KMS-11 (cell line): Measurements from ENCODE around the gene EIF5B.

Source experiments
- H2AFZ ChIP-seq: fragments of 200-600 bp; sonication (generic); 2 replicates; pipeline ENCODE4 v1.6.1; 2016; ENCODE audit warnings: antibody characterized with exemption, mixed run types, low read depth
- H3K27ac ChIP-seq: fragments of 200-600 bp; sonication (generic); 2 replicates; pipeline ENCODE4 v1.6.1; 2016; ENCODE audit warnings: mild to moderate bottlenecking, mixed run types
- H3K27me3 ChIP-seq: fragments of 200-600 bp; sonication (generic); 2 replicates; pipeline ENCODE4 v1.6.1; 2017; ENCODE audit warnings: mild to moderate bottlenecking, low read depth, mixed run types, moderate library complexity; ENCODE audit not compliant: insufficient read depth
- H3K36me3 ChIP-seq: fragments of 200-600 bp; sonication (generic); 2 replicates; pipeline ENCODE4 v1.6.1; 2017; ENCODE audit warnings: mild to moderate bottlenecking, mixed run types; ENCODE audit not compliant: insufficient read depth
- H3K4me1 ChIP-seq: fragments of 200-600 bp; sonication (generic); 2 replicates; pipeline ENCODE4 v1.6.1; 2016; ENCODE audit warnings: mild to moderate bottlenecking, low read depth, mixed run types; ENCODE audit not compliant: poor library complexity, severe bottlenecking
- H3K4me2 ChIP-seq: fragments of 200-600 bp; sonication (generic); 2 replicates; pipeline ENCODE4 v1.7.0; 2016; ENCODE audit warnings: mild to moderate bottlenecking, mixed run types
- H3K4me3 ChIP-seq: fragments of 200-600 bp; sonication (generic); IDR thresholded peaks from 2 replicates; pipeline ENCODE4 v1.6.1; 2017; ENCODE audit warnings: low read depth, low read length, mixed read lengths; ENCODE audit not compliant: insufficient read depth
- H3K79me2 ChIP-seq: fragments of 200-600 bp; sonication (generic); 2 replicates; pipeline ENCODE4 v1.6.1; 2016; ENCODE audit warnings: low read depth, mixed run types; ENCODE audit not compliant: insufficient read depth
- H3K9ac ChIP-seq: fragments of 200-600 bp; sonication (generic); 2 replicates; pipeline ENCODE4 v1.6.1; 2016; ENCODE audit warnings: mild to moderate bottlenecking, mixed run types
- H4K20me1 ChIP-seq: fragments of 200-600 bp; sonication (generic); 2 replicates; pipeline ENCODE4 v1.6.1; 2016; ENCODE audit warnings: mild to moderate bottlenecking, mixed run types; ENCODE audit not compliant: insufficient read depth
- TF ChIP-seq, protein P1 (sequence below): fragments of 200-600 bp; sonication (generic); conservative IDR thresholded peaks from 2 replicates; pipeline ENCODE4 v1.6.1; 2017; ENCODE audit warnings: low read depth, mild to moderate bottlenecking, antibody characterized with exemption, low read length, moderate library complexity, mixed read lengths

The EIF5B gene

DNA sequence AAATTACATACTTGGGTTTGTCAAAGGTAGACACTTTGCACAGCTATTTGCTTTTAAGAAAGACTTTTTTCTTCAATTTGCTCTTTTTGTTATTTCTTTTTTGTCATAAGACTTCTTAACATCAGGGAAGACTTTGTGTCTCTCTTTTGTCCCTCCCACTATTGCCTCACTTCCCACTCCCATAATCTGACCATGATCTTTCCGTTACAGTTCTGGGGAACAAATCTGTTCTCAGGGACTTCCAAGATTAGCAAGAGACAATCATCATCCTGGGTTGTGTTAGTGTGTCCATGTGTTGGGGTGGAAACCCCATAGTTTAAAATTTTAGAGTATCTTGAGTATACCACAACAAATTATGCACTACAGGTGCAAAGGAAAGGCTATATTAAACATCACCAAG, 77.4 kb downstream of the EIF5B start:
- no peak overlapping the region for H2AFZ ChIP-seq
- no peaks in the 10 kb centered on the region for H4K20me1 ChIP-seq
- no peak overlapping the region for H3K4me3 ChIP-seq
- no peak overlapping the region for H3K9ac ChIP-seq
- no peaks in the 10 kb centered on the region for H3K4me1 ChIP-seq
- H3K27ac ChIP-seq: no peak overlapping the region
- no peak overlapping the region for H3K4me2 ChIP-seq
- TF ChIP-seq, protein P1, sequence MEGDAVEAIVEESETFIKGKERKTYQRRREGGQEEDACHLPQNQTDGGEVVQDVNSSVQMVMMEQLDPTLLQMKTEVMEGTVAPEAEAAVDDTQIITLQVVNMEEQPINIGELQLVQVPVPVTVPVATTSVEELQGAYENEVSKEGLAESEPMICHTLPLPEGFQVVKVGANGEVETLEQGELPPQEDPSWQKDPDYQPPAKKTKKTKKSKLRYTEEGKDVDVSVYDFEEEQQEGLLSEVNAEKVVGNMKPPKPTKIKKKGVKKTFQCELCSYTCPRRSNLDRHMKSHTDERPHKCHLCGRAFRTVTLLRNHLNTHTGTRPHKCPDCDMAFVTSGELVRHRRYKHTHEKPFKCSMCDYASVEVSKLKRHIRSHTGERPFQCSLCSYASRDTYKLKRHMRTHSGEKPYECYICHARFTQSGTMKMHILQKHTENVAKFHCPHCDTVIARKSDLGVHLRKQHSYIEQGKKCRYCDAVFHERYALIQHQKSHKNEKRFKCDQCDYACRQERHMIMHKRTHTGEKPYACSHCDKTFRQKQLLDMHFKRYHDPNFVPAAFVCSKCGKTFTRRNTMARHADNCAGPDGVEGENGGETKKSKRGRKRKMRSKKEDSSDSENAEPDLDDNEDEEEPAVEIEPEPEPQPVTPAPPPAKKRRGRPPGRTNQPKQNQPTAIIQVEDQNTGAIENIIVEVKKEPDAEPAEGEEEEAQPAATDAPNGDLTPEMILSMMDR: no peak
- H3K36me3 ChIP-seq: peaks cover 3% of the 10 kb centered on the region; the same call in 1 of the 2 replicates
- no peaks in the 10 kb centered on the region for H3K27me3 ChIP-seq
- H3K79me2 ChIP-seq: no peaks in the 10 kb centered on the region

DNA sequence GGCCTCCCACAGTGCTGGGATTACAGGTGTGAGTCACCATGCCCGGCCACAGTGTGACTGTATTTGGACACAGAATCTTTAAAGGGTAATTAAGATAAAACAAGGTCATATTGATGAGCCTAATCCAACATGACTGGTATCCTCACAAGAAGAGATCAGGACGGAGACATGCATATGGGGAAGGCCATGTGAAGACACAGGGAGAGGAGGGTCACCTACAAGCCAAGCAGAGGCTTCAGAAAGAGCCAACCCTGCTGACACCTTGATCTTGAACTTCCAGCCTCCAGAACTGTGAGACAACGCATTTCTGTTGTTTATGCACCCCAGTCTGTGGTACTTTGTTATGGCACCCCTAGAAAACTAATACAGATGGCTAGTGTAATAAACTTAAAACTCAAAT, 80.2 kb downstream of the EIF5B start:
- Histone ChIP-seq H3K4me1 (no peaks in the 10 kb centered on the region), H3K4me3 (no peak overlapping the region), H3K79me2 (no peaks in the 10 kb centered on the region), H3K4me2 (no peak overlapping the region), H3K9ac (no peak overlapping the region), H3K27me3 (no peaks in the 10 kb centered on the region), H2AFZ (no peak overlapping the region), H3K36me3 (peaks cover 3% of the 10 kb centered on the region; the same call in 1 of the 2 replicates), H3K27ac (no peak overlapping the region), H4K20me1 (no peaks in the 10 kb centered on the region)
- TF ChIP-seq, protein P1: no peak

DNA sequence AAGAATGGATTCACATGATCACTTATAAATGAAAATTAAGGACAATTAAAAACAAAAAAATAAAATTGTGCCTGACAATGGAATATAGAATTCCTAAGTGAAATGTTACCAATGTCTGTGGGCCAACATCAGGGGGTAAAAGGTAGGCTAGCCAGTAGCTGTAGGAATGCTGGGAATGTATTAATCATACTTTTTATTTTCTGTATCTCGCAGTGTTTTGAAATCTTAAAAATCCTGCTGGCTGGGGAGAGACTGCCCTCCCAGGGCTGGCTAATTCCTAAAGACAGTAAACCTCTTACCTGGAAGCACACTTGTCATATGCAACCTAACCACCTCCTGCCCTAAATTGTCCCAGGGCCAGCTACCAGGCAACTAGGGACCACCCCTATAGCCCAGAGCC, 82.8 kb downstream of the EIF5B start:
- Histone ChIP-seq H3K9ac (no peak overlapping the region), H3K27ac (no peak overlapping the region), H3K79me2 (no peaks in the 10 kb centered on the region), H3K4me1 (no peaks in the 10 kb centered on the region), H3K4me3 (no peak overlapping the region), H3K4me2 (no peak overlapping the region), H3K27me3 (no peaks in the 10 kb centered on the region), H3K36me3 (peaks cover 3% of the 10 kb centered on the region; the same call in 1 of the 2 replicates), H2AFZ (no peak overlapping the region), H4K20me1 (no peaks in the 10 kb centered on the region)
- TF ChIP-seq, protein P1: no peak

DNA sequence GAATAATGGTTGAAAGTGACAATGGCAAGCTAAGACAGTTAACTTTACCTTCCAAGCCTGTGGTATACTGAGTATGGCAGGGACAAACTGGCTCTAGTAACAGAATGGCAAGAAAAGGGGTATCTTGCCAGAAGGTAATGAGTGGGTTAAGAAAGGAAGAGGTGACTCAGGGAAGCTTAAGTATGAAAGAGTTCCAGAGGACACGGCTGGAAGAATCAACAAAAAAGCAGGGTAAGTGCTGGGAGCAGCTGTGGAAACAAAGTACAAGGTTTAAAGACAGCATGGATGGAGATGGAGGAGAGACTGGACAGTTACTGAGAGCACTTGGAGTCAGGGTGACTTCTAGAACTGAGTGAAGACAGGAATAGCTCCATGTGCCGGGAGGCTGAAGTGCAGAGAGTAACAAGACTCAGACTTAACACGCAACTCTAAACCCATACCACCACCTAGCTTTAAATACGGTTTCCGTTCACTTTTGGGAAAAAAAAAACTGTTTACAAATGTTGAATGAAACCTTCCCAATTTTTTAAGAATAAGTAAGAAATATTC, 83.6 kb downstream of the EIF5B start:
- TF ChIP-seq, protein P1: no peak
- H3K27ac ChIP-seq: no peak overlapping the region
- no peak overlapping the region for H3K4me2 ChIP-seq
- H3K4me1 ChIP-seq: no peaks in the 10 kb centered on the region
- no peak overlapping the region for H3K9ac ChIP-seq
- no peaks in the 10 kb centered on the region for H4K20me1 ChIP-seq
- H3K4me3 ChIP-seq: no peak overlapping the region
- no peak overlapping the region for H2AFZ ChIP-seq
- H3K79me2 ChIP-seq: no peaks in the 10 kb centered on the region
- H3K27me3 ChIP-seq: no peaks in the 10 kb centered on the region
- H3K36me3 ChIP-seq: peaks cover 3% of the 10 kb centered on the region; the same call in 1 of the 2 replicates
